Stimulated activated CD4-positive, alpha-beta T cell treated with anti-CD3 and anti-CD28 coated beads, Interleukin-15, amount 100 ng/mL, for 24 hours (primary cell): ENCODE results near the gene PTPRK.

Experiments
- DNase-seq: peaks from one replicate; pipeline ENCODE4 v3.0.0-alpha.2; 2020

Gene PTPRK

GRCh38 chr6:128515550-128516513, 4.6 kb downstream of the PTPRK start:
- no peak for DNase-seq

- no peak for DNase-seq
Measured at GRCh38 chr6:128513878-128514277, 6.5 kb downstream of the PTPRK start.

DNA sequence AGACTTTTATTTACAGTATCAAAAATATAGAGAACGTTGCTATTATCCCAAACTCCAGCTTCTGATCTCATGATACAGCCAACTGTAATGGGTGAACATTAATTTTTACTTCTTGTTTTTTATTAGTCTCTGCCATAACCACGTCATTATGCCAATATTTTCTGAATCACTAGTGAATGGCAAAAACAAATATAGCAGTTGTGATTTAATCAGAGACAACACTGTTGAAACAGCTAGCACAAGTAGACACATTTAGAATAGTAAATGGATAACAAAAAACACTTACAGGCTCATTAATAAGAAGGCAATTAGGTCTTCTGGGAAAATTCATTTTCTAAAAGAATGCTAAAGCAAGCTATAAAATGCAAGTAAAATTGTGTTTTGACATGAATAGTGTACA, 8.1 kb downstream of the PTPRK start:
- DNase-seq = no peak

DNA sequence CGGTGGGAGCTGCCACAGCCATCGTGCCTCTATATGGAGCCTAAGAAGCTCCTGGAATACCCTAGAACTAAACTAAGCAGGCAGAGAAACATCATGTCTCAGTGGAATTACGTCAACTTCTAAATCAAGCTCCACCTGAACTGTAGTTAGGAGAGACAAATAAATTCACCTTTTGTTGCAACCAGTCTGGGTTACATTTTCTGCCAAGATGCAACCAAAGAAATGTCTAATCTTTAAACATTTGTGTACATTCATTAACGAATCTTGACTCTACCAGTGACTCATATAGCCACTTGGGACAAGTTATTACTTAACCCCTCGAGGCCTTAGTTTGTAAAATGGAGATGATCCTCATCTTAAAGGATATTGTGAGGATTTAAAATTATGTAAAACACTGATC, 8.9 kb downstream of the PTPRK start:
- DNase-seq = no peak

GRCh38 chr6:128509709-128510108, 10.7 kb downstream of the PTPRK start:
- DNase-seq = no peak

DNA sequence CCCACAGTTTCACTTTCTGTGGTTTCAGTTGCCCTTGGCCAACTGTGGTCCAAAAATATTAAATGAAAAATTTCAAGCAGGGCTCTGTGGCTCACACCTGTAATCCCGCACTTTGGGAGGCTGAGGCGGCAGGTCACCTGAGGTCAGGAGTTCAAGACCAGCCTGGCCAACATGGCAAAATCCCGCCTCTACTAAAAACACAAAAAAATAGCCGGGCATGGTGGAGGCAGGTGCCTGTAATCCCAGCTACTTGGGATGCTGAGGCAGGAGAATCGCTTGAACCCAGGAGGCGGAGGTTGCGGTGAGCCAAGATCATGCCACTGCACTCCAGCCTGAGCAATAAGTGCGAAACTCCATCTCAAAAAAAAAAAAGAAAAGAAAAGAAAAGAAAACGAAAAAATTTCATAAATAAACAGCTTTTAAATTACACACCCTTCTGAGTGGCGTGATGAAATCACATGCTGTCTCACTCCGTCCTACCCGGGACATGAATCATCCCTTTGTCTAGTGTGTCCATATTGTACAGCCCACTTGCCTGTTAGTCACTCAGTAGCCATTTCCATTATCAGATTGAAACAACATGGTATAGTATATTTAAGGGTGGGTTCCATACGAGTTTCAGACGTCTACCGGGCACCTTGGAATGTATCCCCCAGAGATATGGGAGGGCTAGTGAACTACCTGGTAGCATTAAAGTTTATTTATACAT, 11.7 kb downstream of the PTPRK start:
- DNase-seq = no peak

GRCh38 chr6:128507337-128508310, 12.8 kb downstream of the PTPRK start:
- no peak for DNase-seq

GRCh38 chr6:128505603-128506002, 14.8 kb downstream of the PTPRK start:
- no peak for DNase-seq

DNA sequence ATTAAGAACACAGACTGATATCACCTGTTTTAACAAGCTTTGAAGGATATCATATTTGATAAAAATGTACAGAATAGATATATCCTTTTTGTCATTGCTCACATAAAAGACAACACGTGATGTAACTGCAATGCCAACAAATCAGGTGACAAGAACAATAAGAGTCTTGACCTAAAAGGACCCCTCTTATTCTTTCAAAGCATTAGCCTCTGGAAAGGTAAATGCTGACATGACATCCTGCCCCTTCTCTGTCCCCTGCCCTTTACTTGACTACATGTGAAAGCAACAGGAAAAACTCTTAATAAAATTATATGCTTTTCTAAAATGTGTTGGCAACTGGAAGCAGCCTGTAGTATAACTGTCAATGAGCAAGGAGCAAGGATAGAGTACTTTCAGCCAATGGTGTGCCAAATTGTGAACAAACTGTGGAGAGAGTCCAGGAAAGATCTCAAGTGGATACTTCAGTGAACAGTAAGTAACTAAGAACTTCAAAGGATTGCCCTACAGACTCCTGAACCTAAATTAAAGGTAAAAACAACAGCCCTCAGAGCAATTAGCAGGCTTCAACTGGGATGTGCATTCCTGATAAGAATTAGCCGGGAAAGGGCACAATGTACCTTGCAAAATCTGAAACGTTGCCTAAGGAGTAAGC, 16.3 kb downstream of the PTPRK start:
- DNase-seq = no peak

GRCh38 chr6:128500749-128501600, 19.4 kb downstream of the PTPRK start:
- DNase-seq = no peak

DNA sequence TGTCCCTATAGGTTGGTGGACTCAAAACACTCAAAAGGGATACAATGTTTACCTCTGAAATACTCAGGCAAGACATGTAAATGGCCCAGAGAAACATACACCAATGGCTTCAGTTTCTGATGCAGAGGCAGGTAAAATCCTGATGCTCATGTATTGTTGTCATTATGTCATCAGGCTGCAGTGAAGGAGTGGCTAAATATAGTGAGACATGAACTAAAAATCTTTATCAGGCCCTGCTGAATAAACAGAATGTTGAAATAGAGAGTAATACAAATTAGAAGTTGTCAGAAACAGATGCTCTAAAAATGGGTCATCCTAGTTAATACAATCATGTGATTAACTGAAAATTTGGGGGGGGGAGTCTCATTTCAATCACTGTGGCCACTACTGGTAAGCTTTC, 20.4 kb downstream of the PTPRK start:
- DNase-seq = no peak

GRCh38 chr6:128499079-128499731, 21.2 kb downstream of the PTPRK start:
- DNase-seq = no peak

DNA sequence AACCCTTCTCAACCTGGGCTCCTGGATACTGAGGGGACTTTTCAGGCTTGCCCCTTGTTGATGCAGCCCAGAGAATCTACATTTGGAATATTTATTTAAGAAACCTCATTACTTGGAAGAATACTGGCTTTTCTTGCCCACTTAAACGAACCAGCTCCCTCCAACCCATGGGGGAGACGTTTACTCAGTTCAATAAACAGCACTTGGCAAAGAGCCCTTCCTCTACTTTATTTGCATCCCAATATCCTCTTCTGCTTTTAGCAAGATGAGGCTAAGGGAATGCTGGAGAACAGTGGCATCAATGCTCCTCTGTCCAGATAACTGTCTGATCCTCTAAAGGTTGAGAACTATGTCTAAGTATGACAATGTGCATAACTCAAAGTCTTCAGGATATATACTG, 22.2 kb downstream of the PTPRK start:
- no peak for DNase-seq

DNA sequence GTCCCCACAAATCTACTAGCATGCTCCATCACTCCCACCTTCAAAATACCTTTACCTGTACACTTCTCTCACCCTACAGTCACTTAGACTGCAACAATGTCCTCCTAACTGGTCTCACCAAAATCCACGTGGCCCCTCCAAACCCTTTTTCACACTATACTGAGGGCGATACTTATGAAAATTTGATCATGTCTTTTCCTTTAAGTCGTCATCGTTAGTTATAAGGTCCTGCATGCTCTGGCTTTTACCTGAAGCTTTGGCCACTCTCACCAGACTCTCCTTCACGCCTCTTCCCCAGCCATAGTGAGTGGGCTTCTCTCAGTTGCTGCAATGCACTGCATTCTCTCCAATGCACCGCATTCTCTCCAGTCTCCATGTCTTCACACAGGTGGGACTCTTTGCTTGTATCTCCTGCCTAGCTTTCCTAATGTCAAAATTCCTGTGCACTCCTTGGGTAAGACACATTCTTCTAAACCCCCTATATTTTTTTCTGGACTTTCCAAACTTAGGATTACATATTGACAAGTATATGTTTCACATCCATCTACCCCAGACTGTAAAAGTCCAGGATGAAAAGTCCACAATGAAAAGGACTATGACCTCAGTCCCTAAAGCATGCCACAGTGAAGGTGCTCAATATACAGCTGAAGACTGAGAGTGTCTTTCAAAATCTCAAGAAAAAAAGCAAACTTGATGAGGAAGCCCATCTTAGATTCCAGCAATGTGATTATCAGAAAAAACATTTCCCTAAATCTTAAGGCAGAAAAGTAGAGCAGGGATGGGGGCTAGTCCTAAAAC, 24.7 kb downstream of the PTPRK start:
- no peak for DNase-seq

GRCh38 chr6:128494440-128494839, 26.0 kb downstream of the PTPRK start:
- DNase-seq = no peak

GRCh38 chr6:128493877-128494276, 26.5 kb downstream of the PTPRK start:
- DNase-seq = no peak

- DNase-seq = no peak
Measured at GRCh38 chr6:128492386-128492785, 28.0 kb downstream of the PTPRK start.

DNA sequence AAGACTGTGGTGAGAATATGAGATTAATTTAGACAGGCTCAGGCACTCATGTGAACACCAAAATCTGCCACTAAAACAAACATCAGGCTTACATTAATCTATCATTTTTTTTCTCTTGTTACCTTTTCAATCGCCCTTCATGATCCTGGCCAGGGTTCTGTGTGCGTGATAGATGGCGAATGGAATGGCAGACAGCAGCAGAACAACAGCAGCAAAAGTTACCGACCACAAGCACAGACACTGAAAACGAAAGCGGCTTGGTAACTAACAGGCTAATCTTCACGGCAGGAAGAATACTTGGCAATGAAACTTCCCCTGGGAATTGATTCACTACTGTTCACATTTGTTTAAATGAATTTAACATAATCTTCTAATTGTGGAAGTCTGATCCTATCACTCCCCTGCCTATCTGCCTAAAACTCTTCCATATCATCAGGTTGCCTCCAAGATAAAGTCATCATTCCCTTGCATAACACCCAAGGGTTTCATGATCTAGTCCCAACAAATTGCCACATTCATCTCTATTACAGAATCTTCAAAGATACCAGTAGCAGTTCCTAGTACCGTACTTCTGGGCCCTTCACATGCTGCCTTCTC, 28.7 kb downstream of the PTPRK start:
- DNase-seq = no peak

- no peak for DNase-seq
Measured at GRCh38 chr6:128491100-128491581, 29.3 kb downstream of the PTPRK start.
